GM12892 (cell line): ENCODE results near the gene PNMT.
A peak's percentile ranks its signal among the peaks of the same experiment; 100 is the strongest.

ENCODE experiments used
- DNase-seq: peaks from one replicate; pipeline ENCODE4 v3.0.0; 2011; ENCODE audit not compliant: insufficient read length
- FAIRE-seq: peaks from 2 replicates; lab custom pipeline; 2011; peaks lifted over from hg19 to GRCh38; lab: Jason Lieb, UNC
- POLR2A ChIP-seq: IDR thresholded peaks from 2 replicates; pipeline ENCODE4 v1.6.1; 2011; ENCODE audit warnings: low read depth, low read length, control low read depth
- POLR2AphosphoS5 ChIP-seq: IDR thresholded peaks from 2 replicates; pipeline ENCODE4 v1.6.1; 2011; ENCODE audit warnings: low read depth, low read length, control low read depth
- TAF1 ChIP-seq: IDR thresholded peaks from 2 replicates; pipeline ENCODE4 v1.6.1; 2011; ENCODE audit warnings: low read depth, mild to moderate bottlenecking, control low read depth, low read length, borderline replicate concordance

Gene PNMT

DNA sequence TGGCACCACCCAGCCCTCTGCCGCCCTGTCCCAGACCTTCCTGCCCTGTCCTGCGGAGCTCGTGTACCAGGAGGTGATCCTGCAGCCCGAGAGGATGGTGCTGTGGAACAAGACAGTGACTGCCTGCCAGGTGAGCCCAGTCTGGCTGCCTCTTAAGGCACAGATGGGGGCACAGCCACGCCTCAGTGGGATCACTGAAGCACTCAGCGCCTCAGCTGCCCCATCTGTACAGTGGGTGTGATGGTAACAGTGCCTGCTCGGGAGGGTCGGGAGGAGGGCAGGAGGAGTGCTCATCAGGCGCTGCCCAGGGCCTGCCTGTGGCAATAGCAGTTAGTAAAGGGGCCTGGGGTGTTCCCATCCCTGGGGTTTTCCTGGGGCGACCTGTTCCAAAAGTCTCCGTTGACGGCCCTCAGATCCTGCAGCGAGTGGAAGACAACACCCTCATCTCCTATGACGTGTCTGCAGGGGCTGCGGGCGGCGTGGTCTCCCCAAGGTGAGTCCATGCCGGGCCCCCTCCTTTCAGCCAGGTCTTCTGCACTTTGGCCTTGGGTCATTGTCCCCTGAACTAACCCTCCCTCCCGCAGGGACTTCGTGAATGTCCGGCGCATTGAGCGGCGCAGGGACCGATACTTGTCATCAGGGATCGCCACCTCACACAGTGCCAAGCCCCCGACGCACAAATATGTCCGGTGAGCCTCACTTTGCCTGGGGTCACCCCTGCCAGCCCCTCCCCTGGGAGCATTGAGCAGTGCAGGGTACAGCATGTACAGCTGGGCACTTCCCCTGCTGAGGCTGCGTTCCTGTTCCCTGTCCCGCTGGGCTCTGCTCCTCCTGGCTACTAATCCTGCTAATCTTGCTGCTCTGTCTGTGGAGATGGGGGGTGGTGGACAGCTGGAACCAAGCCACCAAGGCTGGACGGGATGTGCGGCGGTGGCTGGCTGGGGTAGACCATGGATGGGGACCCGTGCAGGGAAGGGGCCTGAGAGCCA lies 7.6 kb upstream of the PNMT start:
- FAIRE-seq (no peak), DNase-seq (no peak)
- TF ChIP-seq POLR2AphosphoS5 (no peak), TAF1 (no peak), POLR2A (no peak)

DNA sequence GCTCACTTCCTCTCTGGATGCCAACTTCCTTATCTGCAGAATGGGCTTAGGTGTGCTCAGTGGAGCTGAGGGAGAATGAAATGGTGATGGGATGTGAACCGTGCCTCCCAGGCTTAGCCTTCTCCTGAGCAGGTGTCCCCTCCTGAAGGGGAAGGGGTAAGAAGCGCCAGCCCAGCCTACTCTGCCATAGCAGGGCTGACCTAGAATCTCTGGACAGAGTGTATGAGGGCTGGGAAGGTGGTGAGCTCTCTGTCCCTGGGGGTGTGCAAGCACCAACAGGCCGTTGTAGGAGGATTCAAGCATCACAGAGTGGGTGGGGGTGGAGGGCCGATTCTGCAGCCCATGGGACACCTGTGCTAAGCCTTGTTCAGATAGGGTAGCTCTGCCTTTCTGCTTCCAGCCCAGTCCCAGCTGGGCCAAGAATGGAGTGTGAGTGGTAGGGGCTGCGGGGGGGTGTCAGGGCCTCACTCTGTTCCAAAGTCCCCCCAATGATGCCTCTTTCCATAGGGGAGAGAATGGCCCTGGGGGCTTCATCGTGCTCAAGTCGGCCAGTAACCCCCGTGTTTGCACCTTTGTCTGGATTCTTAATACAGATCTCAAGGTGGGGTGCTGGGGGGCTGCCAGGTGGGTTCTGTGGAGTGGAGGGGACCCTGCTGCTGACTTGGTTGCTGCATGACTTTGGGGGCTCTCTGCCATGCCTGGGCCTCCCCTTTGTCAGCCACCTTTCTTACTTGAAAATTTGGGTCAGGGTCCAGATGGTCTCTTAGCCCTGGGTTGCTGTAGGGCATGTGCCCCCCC lies 6.3 kb upstream of the PNMT start:
- TF ChIP-seq TAF1, result no peak
- no peak for TF ChIP-seq POLR2A
- no peak for TF ChIP-seq POLR2AphosphoS5
- DNase-seq (no peak), FAIRE-seq (no peak)

- DNase-seq (no peak), FAIRE-seq (no peak)
- TF ChIP-seq POLR2AphosphoS5 (no peak), TAF1 (no peak), POLR2A (no peak)
Observed at GRCh38 chr17:39662551-39663339, 5.5 kb upstream of the PNMT start.

DNA sequence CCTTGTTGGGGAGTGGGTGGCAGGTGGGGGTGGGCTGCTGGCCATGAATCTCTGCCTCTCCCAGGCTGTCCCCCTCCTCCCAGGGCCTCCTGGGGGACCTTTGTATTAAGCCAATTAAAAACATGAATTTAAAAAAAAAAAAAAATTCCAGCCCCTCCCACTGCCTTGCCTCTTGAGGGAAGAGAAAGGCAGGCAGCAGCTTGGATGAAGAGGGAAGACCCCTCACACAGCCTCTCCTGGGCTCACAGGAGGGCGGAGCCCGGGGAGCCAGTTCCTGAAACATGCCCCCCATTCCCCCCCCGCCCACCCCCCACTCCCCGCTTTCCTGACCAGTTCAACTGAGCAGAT lies 4.9 kb upstream of the PNMT start:
- TF ChIP-seq POLR2A, result no peak
- TF ChIP-seq POLR2AphosphoS5, result no peak
- no peak for TF ChIP-seq TAF1
- no peak for FAIRE-seq
- no peak for DNase-seq

DNA sequence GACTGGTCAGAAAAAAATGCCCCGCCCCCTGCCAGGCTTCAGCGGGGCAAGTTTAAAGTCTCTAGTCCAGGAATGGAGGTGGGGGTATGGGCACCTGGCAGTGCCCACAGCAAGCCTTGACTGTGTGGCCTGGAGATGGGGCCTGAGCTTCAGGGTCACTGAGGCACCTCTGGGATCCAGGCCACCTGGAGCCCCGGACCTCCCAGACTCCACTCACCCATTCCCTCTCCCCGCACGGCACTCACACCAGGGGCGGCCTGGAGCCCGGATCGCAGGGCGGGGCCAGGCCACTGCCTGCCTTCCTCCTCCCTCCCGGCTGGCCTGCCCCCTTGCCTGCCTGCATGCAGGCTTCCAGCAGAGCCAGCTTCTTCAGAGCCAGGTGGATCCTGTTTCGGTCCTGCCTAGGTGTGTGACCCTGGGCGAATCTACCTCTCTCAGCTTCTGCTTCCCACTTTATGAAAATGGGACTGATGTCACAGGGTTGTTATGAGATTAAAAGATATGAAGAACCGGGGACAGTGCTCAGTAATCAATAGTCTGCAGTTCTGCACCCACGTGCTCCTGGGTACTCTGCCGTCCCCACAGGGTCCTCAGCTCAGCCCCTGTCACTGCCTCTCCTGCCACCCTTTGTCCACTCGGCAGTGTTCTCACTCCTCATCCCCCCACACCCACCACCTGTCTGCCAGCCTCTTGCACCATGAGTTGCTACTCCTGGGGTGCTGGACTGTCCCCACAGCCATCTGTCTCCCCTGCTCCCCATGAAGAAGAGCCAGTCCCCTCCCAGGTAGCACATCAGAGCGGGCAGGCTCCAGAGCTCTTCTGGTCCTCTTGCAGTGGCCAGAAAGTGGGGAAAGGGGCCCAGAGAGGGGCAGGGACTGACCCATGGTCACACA lies 4.3 kb upstream of the PNMT start:
- TF ChIP-seq POLR2AphosphoS5, result no peak
- no peak for TF ChIP-seq POLR2A
- no peak for TF ChIP-seq TAF1
- DNase-seq, result no peak
- no peak for FAIRE-seq

DNA sequence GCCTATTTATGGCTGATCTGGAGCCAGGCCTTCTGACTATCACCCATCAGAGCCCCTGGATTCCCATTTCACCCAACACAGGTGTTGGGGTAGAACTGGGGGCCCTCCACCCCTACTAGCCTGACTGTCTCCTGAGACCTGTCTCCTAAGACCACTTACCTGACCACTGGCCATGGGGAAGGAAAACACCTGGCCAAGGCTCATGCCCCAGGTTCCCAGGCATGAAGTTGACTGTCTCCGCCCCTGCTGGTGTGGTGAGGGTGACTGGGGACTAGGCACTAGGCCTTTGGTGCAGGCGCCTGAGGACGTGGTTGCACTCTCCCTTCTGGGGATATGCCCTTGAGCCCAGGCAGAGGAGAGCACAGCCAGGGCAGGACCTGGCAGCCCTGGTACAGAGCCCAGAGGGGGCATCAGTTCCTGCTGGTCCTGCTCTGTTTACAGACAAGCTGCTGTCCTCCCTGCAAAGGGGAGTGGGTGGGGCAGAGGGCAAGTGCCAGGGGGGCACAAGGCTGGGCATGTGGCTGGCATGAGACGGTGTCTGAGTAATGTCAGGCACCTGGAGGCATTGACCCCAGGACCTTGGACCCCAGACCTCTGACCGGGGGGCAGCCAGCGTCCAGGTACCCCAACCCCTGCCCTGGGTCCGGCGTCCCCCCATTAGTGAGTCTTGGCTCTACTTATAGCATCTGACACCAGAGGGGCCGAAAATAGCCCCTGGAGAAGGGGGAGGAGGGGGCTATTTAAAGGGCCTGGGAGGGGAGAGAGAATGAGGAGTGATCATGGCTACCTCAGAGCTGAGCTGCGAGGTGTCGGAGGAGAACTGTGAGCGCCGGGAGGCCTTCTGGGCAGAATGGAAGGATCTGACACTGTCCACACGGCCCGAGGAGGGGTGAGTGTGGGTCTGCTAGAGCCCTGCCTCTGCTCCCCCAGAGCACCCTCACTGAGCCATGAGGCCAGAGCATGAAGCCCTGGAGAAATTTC lies 3.4 kb upstream of the PNMT start, which contains the start of gene TCAP:
Gene TCAP, plus strand, starts transcription at position 769 of the 981 bp plus-strand sequence. Its CDS starts 11 bp downstream, at position 780.
- FAIRE-seq (peak; percentile 9), DNase-seq (no peak)
- TF ChIP-seq POLR2AphosphoS5 (no peak; the same call in 1 of the 2 replicates), TAF1 (no peak), POLR2A (no peak)

DNA sequence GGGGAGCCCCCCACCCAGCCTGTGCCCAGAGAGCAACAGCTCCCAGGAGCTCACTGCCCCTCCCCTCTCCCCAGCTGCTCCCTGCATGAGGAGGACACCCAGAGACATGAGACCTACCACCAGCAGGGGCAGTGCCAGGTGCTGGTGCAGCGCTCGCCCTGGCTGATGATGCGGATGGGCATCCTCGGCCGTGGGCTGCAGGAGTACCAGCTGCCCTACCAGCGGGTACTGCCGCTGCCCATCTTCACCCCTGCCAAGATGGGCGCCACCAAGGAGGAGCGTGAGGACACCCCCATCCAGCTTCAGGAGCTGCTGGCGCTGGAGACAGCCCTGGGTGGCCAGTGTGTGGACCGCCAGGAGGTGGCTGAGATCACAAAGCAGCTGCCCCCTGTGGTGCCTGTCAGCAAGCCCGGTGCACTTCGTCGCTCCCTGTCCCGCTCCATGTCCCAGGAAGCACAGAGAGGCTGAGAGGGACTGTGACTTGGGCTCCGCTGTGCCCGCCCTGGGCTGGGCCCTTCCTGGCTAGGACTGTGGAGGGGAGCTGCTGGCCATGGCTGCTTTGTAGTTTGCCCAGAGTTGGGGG lies 2.5 kb upstream of the PNMT start:
- DNase-seq (no peak), FAIRE-seq (no peak)
- no peak for TF ChIP-seq POLR2A
- no peak for TF ChIP-seq POLR2AphosphoS5
- TF ChIP-seq TAF1, result no peak

GRCh38 chr17:39666231-39666600 lies 2.0 kb upstream of the PNMT start:
- TF ChIP-seq POLR2AphosphoS5 (no peak), TAF1 (no peak), POLR2A (no peak)
- no peak for DNase-seq
- no peak for FAIRE-seq

- FAIRE-seq, result no peak
- DNase-seq, result no peak
- TF ChIP-seq TAF1 (no peak), POLR2A (no peak), POLR2AphosphoS5 (no peak)
Observed at GRCh38 chr17:39666601-39667261, 1.5 kb upstream of the PNMT start.
